ENCODE measurements around the gene NHERF1.

GRCh38 chr17:74752415-74752814, 4.0 kb downstream of the NHERF1 start:
- TF ChIP-seq GATA3 (IDR thresholded peaks at IDR 0.05; ENCODE audit: low read depth, low read length) (no peak), GATA2 (IDR thresholded peaks at IDR 0.05; ENCODE audit: low read depth, low read length) (no peak)

All from SH-SY5Y (cell line).